ENCODE measurements around the gene TRIM17.

TRIM17 gene

GRCh38 chr1:228456252-228457016 is 39.8 kb upstream of the TRIM17 start:
- DNase-seq = no peak
- TF ChIP-seq POLR2A (IDR thresholded peaks at IDR 0.05; ENCODE audit: low read length) (no peak), GATA1 (IDR thresholded peaks at IDR 0.05; ENCODE audit: low read depth, low read length) (no peak)

GRCh38 chr1:228455715-228456114 is 39.1 kb upstream of the TRIM17 start:
- DNase-seq = peak; percentile 39 to 55

GRCh38 chr1:228454238-228454637 is 37.6 kb upstream of the TRIM17 start:
- TF ChIP-seq GATA1 (IDR thresholded peaks at IDR 0.05; ENCODE audit: low read depth, low read length) (no peak), POLR2A (IDR thresholded peaks at IDR 0.05; ENCODE audit: low read length) (peak; percentile 35)
- DNase-seq = peak in 1 of 2 experiments; percentile 24

More at GRCh38 chr1:228455715-228456114, 39.1 kb upstream of the TRIM17 start:
- TF ChIP-seq GATA1 (IDR thresholded peaks at IDR 0.05; ENCODE audit: low read depth, low read length) = no peak
- no peak for TF ChIP-seq POLR2A (IDR thresholded peaks at IDR 0.05; ENCODE audit: low read length)

- no peak for DNase-seq
- TF ChIP-seq POLR2A (IDR thresholded peaks at IDR 0.05; ENCODE audit: low read length) (no peak), GATA1 (IDR thresholded peaks at IDR 0.05; ENCODE audit: low read depth, low read length) (no peak)
Measured at GRCh38 chr1:228453614-228454013, 37.0 kb upstream of the TRIM17 start.

- TF ChIP-seq GATA1 (IDR thresholded peaks at IDR 0.05; ENCODE audit: low read depth, low read length) (no peak), POLR2A (IDR thresholded peaks at IDR 0.05; ENCODE audit: low read length) (no peak)
- DNase-seq = no peak
Measured at GRCh38 chr1:228453022-228453560, 36.4 kb upstream of the TRIM17 start.

GRCh38 chr1:228452194-228453021 is 35.7 kb upstream of the TRIM17 start:
- DNase-seq = no peak
- TF ChIP-seq POLR2A (IDR thresholded peaks at IDR 0.05; ENCODE audit: low read length) = no peak
- no peak for TF ChIP-seq GATA1 (IDR thresholded peaks at IDR 0.05; ENCODE audit: low read depth, low read length)

- no peak for DNase-seq
- TF ChIP-seq POLR2A (IDR thresholded peaks at IDR 0.05; ENCODE audit: low read length) (no peak), GATA1 (IDR thresholded peaks at IDR 0.05; ENCODE audit: low read depth, low read length) (no peak)
Measured at GRCh38 chr1:228450200-228450599, 33.5 kb upstream of the TRIM17 start.

- TF ChIP-seq POLR2A (IDR thresholded peaks at IDR 0.05; ENCODE audit: low read length) = no peak
- no peak for TF ChIP-seq GATA1 (IDR thresholded peaks at IDR 0.05; ENCODE audit: low read depth, low read length)
- no peak for DNase-seq
Measured at GRCh38 chr1:228448372-228448771, 31.7 kb upstream of the TRIM17 start.

GRCh38 chr1:228446852-228447251 is 30.2 kb upstream of the TRIM17 start:
- TF ChIP-seq POLR2A (IDR thresholded peaks at IDR 0.05; ENCODE audit: low read length) (no peak), GATA1 (IDR thresholded peaks at IDR 0.05; ENCODE audit: low read depth, low read length) (no peak)
- DNase-seq = no peak

- DNase-seq = peak; percentile 36 to 44
- TF ChIP-seq GATA1 (IDR thresholded peaks at IDR 0.05; ENCODE audit: low read depth, low read length) (no peak), POLR2A (IDR thresholded peaks at IDR 0.05; ENCODE audit: low read length) (no peak)
Measured at GRCh38 chr1:228445843-228446650, 29.4 kb upstream of the TRIM17 start.

- DNase-seq = no peak
- no peak for TF ChIP-seq GATA1 (IDR thresholded peaks at IDR 0.05; ENCODE audit: low read depth, low read length)
- no peak for TF ChIP-seq POLR2A (IDR thresholded peaks at IDR 0.05; ENCODE audit: low read length)
Measured at GRCh38 chr1:228445490-228445842, 28.8 kb upstream of the TRIM17 start.

- TF ChIP-seq POLR2A (IDR thresholded peaks at IDR 0.05; ENCODE audit: low read length) = no peak
- no peak for TF ChIP-seq GATA1 (IDR thresholded peaks at IDR 0.05; ENCODE audit: low read depth, low read length)
- no peak for DNase-seq
Measured at GRCh38 chr1:228443395-228443794, 26.7 kb upstream of the TRIM17 start.

GRCh38 chr1:228440761-228441500 is 24.3 kb upstream of the TRIM17 start:
- no peak for TF ChIP-seq GATA1 (IDR thresholded peaks at IDR 0.05; ENCODE audit: low read depth, low read length)
- no peak for TF ChIP-seq POLR2A (IDR thresholded peaks at IDR 0.05; ENCODE audit: low read length)
- DNase-seq = no peak
